ENCODE data around the gene MPRIP. TPM values are rescaled to one million over a fixed set of nuclear protein-coding genes. Genes with fewer than 3 reads are reported as not detected.

The MPRIP gene
- total and polyA plus RNA-seq, 4 donors = 87.7 to 186 (median 162) TPM

DNA sequence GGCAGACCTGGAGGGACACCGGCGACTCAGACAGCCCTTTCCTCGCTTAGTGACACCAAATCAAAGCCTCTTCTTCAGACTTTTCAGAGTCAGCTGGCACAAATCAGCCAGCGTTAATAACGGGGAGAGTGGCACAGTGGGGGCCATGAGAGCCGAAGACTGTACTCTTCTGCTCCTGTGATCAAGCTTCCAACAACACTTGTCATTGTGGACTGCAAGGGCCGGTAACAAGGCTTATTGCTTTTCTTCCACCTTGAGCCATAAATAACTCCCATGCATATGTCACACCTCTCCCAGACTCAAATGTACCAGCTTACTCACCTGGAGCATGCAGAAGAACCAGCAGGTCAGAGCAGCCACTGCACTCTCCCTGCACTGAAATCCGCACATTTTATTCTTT, 181.9 kb downstream of the MPRIP start:
- H3K4me1 ChIP-seq (ENCODE audit: control insufficient read depth, insufficient read depth, low read length) = peaks cover 7% of the 10 kb centered on the region
- no peaks in the 10 kb centered on the region for H3K27me3 ChIP-seq (ENCODE audit: control insufficient read depth, insufficient read depth, low read length)
- H3K36me3 ChIP-seq (ENCODE audit: control insufficient read depth, insufficient read depth, low read length) = peaks cover 98% of the 10 kb centered on the region
- no peak for DNase-seq (ENCODE audit: low read depth in 4 of 6, low spot score in 6 of 6)
- no peaks in the 10 kb centered on the region for H3K9me3 ChIP-seq (ENCODE audit: control insufficient read depth, insufficient read depth, low read length)
- WGBS (ENCODE audit: insufficient coverage) = 78% methylated on average over 8 of the region's 8 CpGs
- no peak overlapping the region for H3K4me3 ChIP-seq (ENCODE audit: low read depth, low read length)
- no peak overlapping the region for H3K27ac ChIP-seq (ENCODE audit: low read depth, low read length)

- peaks cover 7% of the 10 kb centered on the region for H3K4me1 ChIP-seq (ENCODE audit: control insufficient read depth, insufficient read depth, low read length)
- H3K27me3 ChIP-seq (ENCODE audit: control insufficient read depth, insufficient read depth, low read length) = no peaks in the 10 kb centered on the region
- no peak overlapping the region for H3K4me3 ChIP-seq (ENCODE audit: low read depth, low read length)
- H3K27ac ChIP-seq (ENCODE audit: low read depth, low read length) = no peak overlapping the region
- H3K9me3 ChIP-seq (ENCODE audit: control insufficient read depth, insufficient read depth, low read length) = no peaks in the 10 kb centered on the region
- 96% methylated on average over 9 of the region's 10 CpGs for WGBS (ENCODE audit: insufficient coverage)
- DNase-seq (ENCODE audit: low read depth in 4 of 6, low spot score in 6 of 6) = no peak
- H3K36me3 ChIP-seq (ENCODE audit: control insufficient read depth, insufficient read depth, low read length) = peaks cover 98% of the 10 kb centered on the region
These were observed 183.6 kb downstream of the MPRIP start for GRCh38 chr17:17225901-17226300.

- peaks cover 98% of the 10 kb centered on the region for H3K36me3 ChIP-seq (ENCODE audit: control insufficient read depth, insufficient read depth, low read length)
- DNase-seq (ENCODE audit: low read depth in 4 of 6, low spot score in 6 of 6) = no peak
These were observed 184.4 kb downstream of the MPRIP start for GRCh38 chr17:17226451-17227265.

GRCh38 chr17:17227608-17228520, 185.6 kb downstream of the MPRIP start:
- Histone ChIP-seq H3K27ac (ENCODE audit: low read depth, low read length) (no peak overlapping the region), H3K36me3 (ENCODE audit: control insufficient read depth, insufficient read depth, low read length) (peaks cover 95% of the 10 kb centered on the region), H3K27me3 (ENCODE audit: control insufficient read depth, insufficient read depth, low read length) (no peaks in the 10 kb centered on the region), H3K4me1 (ENCODE audit: control insufficient read depth, insufficient read depth, low read length) (peaks cover 11% of the 10 kb centered on the region), H3K9me3 (ENCODE audit: control insufficient read depth, insufficient read depth, low read length) (no peaks in the 10 kb centered on the region), H3K4me3 (ENCODE audit: low read depth, low read length) (no peak overlapping the region)
- 85% methylated on average over 23 of the region's 25 CpGs for WGBS (ENCODE audit: insufficient coverage)
- no peak for DNase-seq (ENCODE audit: low read depth in 4 of 6, low spot score in 6 of 6)

More at GRCh38 chr17:17226451-17227265, 184.4 kb downstream of the MPRIP start:
- Histone ChIP-seq H3K4me3 (ENCODE audit: low read depth, low read length) (no peak overlapping the region), H3K9me3 (ENCODE audit: control insufficient read depth, insufficient read depth, low read length) (no peaks in the 10 kb centered on the region), H3K4me1 (ENCODE audit: control insufficient read depth, insufficient read depth, low read length) (peaks cover 9% of the 10 kb centered on the region), H3K27ac (ENCODE audit: low read depth, low read length) (no peak overlapping the region), H3K27me3 (ENCODE audit: control insufficient read depth, insufficient read depth, low read length) (no peaks in the 10 kb centered on the region)
- WGBS (ENCODE audit: insufficient coverage) = 96% methylated on average over 14 of the region's 16 CpGs

DNA sequence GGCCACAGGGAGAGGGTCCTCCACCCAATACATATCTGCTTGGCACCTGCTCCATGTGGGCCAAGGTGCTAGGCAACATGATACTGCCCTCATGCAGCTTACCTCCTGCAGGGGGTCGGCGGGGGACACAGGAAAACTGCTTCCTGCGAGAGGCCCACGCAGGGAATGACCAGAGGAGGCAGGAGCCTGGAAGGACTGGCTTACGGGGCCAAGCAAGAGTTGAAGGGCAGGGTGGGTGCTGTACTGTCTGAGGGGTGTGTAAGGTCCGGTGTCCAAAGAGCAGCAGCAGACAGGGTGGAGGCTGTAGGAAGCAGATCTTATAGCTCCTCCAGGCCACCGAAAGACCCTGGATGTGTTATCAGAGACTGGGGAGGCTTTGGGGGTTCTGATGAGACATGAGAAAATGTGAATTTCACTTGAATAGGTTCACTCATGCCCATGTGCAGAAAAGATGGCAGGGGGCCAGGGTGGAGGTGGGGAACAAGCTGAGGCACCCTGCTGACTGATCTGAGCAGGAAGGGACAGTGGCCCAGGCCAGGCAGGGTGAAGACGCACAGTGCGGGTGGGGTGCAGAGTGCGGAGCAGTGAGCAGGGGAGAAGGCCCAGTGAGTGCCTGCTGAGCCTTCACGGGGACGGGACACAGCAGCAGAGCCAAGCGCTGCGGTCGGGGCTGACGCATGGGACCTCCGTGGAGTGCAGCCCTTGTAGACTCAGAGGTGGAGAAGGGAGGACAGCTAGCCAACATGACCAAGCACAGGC, 186.4 kb downstream of the MPRIP start:
- 93% methylated on average over 17 of the region's 17 CpGs for WGBS (ENCODE audit: insufficient coverage)
- peaks cover 11% of the 10 kb centered on the region for H3K4me1 ChIP-seq (ENCODE audit: control insufficient read depth, insufficient read depth, low read length)
- no peaks in the 10 kb centered on the region for H3K27me3 ChIP-seq (ENCODE audit: control insufficient read depth, insufficient read depth, low read length)
- no peaks in the 10 kb centered on the region for H3K9me3 ChIP-seq (ENCODE audit: control insufficient read depth, insufficient read depth, low read length)
- peaks cover 87% of the 10 kb centered on the region for H3K36me3 ChIP-seq (ENCODE audit: control insufficient read depth, insufficient read depth, low read length)
- H3K27ac ChIP-seq (ENCODE audit: low read depth, low read length) = no peak overlapping the region
- no peak overlapping the region for H3K4me3 ChIP-seq (ENCODE audit: low read depth, low read length)
- DNase-seq (ENCODE audit: low read depth in 4 of 6, low spot score in 6 of 6) = no peak

DNA sequence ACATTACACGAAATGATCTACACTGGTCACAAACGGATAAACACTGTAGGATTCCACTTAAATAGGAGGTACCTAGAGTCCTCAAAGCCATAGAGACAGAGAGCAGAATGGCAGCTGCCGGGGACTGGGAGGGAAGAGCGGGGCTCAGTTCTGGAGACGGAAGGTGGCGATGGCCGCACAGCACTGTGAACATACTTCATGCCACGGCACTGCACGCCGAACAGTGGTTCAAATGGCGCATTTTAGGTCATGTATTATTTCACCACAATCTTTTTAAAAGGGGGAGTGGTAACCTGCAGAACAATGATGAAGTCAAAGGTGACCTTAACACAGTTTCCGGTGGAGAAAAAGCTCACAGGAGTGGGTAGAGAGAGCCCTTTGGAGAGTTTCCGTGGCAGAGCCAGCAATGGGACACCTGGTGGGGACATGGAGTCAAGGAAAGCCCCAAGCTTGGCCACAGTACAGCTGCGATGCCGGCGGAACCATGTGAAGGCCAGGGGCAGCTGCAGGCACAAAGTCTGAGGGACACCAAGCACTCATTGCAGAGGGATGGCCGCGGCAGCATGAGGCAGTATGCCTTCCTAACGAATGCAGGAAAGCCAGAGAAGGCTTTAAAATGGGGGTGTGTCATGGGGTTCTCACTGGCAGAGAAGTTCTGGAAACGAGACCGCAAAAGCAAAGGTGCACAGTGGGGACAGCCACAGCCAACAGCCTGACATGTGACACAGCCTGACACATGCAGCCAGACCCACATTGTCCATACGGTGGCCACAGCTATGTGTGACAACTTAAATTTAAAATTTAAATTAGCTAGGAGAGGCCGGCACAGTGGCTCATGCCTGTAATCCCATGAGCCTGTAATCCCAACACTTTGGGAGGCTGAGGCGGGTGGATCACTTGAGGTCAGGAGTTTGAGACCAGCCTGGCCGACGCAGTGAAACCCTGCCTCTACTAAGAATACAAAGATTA, 187.4 kb downstream of the MPRIP start:
- no peaks in the 10 kb centered on the region for H3K9me3 ChIP-seq (ENCODE audit: control insufficient read depth, insufficient read depth, low read length)
- no peak overlapping the region for H3K4me3 ChIP-seq (ENCODE audit: low read depth, low read length)
- DNase-seq (ENCODE audit: low read depth in 4 of 6, low spot score in 6 of 6) = no peak
- H3K27ac ChIP-seq (ENCODE audit: low read depth, low read length) = no peak overlapping the region
- WGBS (ENCODE audit: insufficient coverage) = 85% methylated on average over 18 of the region's 26 CpGs
- H3K4me1 ChIP-seq (ENCODE audit: control insufficient read depth, insufficient read depth, low read length) = peaks cover 11% of the 10 kb centered on the region
- H3K36me3 ChIP-seq (ENCODE audit: control insufficient read depth, insufficient read depth, low read length) = peaks cover 77% of the 10 kb centered on the region
- no peaks in the 10 kb centered on the region for H3K27me3 ChIP-seq (ENCODE audit: control insufficient read depth, insufficient read depth, low read length)

DNA sequence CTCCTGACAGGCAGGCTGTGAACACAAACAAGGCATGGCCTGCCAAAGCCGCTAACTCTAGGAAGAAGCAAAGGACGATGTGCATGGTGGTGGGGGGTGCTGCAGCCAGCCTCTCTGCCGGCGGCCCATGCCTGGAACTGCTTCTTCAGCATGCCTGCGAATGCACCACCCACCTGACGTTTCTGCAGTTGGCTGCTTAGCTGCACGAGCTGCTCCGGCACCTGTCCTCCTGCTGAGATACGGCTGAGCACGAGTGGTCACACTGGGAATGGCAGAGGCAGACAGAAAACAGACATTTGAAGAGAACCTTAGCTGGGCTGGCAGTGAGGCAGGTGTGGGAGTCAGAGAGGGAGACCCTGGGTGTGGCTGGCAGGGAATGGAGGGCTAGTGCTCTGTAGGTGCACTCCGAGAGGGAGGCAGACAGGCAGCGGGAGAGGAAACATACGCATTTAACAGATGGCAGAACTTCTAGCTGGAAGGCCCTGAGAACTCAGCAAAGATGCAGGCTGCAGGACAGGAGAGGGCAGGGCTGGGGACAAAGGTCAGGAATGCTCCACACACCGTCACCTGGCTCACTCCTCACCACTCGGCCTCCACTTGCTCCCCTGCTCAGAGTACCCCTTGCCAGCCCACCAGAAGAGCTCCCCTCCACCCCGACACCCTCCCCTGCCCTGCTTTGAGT, 189.5 kb downstream of the MPRIP start:
- H3K36me3 ChIP-seq (ENCODE audit: control insufficient read depth, insufficient read depth, low read length) = peaks cover 60% of the 10 kb centered on the region
- H3K4me1 ChIP-seq (ENCODE audit: control insufficient read depth, insufficient read depth, low read length) = peaks cover 26% of the 10 kb centered on the region
- no peak overlapping the region for H3K4me3 ChIP-seq (ENCODE audit: low read depth, low read length)
- no peaks in the 10 kb centered on the region for H3K27me3 ChIP-seq (ENCODE audit: control insufficient read depth, insufficient read depth, low read length)
- peak in 1 of 6 donors; percentile 37 for DNase-seq (ENCODE audit: low read depth in 4 of 6, low spot score in 6 of 6)
- no peak overlapping the region for H3K27ac ChIP-seq (ENCODE audit: low read depth, low read length)
- 82% methylated on average over 16 of the region's 16 CpGs for WGBS (ENCODE audit: insufficient coverage)
- H3K9me3 ChIP-seq (ENCODE audit: control insufficient read depth, insufficient read depth, low read length) = no peaks in the 10 kb centered on the region

GRCh38 chr17:17232303-17232621, 190.0 kb downstream of the MPRIP start:
- H3K9me3 ChIP-seq (ENCODE audit: control insufficient read depth, insufficient read depth, low read length) = no peaks in the 10 kb centered on the region
- H3K4me1 ChIP-seq (ENCODE audit: control insufficient read depth, insufficient read depth, low read length) = peaks cover 26% of the 10 kb centered on the region
- no peaks in the 10 kb centered on the region for H3K27me3 ChIP-seq (ENCODE audit: control insufficient read depth, insufficient read depth, low read length)
- no peak overlapping the region for H3K4me3 ChIP-seq (ENCODE audit: low read depth, low read length)
- 89% methylated on average over 11 of the region's 11 CpGs for WGBS (ENCODE audit: insufficient coverage)
- no peak overlapping the region for H3K27ac ChIP-seq (ENCODE audit: low read depth, low read length)
- no peak for DNase-seq (ENCODE audit: low read depth in 4 of 6, low spot score in 6 of 6)
- H3K36me3 ChIP-seq (ENCODE audit: control insufficient read depth, insufficient read depth, low read length) = peaks cover 55% of the 10 kb centered on the region
